A549 (cell line): ENCODE results near the gene PCNX2. TPM values are rescaled to one million over a fixed set of nuclear protein-coding genes. Genes with fewer than 3 reads are reported as not detected.

Experiments used
- ATAC-seq, 2 experiments: fragments of 200-7000 bp in 1 of 2; fragments of >200 bp in 1 of 2; cut with Nextera tagmentation in 1 of 2; cut with Tn5 transposase in 1 of 2; 3 replicates each; pipeline versions ENCODE4 v1.8.0 to v1.9.1; 2018 to 2020; ENCODE audit warnings: mild to moderate bottlenecking in 1 of 2, moderate library complexity in 1 of 2
- CTCF ChIA-PET: fragments of 300-600 bp; sonication (Branson Sonifier 250); formaldehyde crosslinking; extraction: SDS; loops from one replicate; lab custom pipeline; 2021; ENCODE audit warnings: antibody characterized with exemption, inconsistent platforms; lab: Yijun Ruan, JAX
- POLR2A ChIA-PET: fragments of 350-600 bp; formaldehyde crosslinking; extraction: SDS; loops from one replicate; lab custom pipeline; 2021; ENCODE audit warnings: antibody characterized with exemption, inconsistent platforms; lab: Yijun Ruan, JAX
- DNase-seq, 2 experiments: peaks; one replicate each; pipeline versions ENCODE4 v3.0.0 to v3.0.0-alpha.2; 2011 to 2016; ENCODE audit warnings: low read depth in 1 of 2, low spot score in 1 of 2
- FAIRE-seq: peaks from 2 replicates; lab custom pipeline; 2011; peaks lifted over from hg19 to GRCh38; lab: Jason Lieb, UNC
- H3K27ac ChIP-seq, 2 experiments: fragments of >200 bp; sonication (Bioruptor Twin); formaldehyde crosslinking; 3 replicates each; pipeline ENCODE4 v1.5.1; 2016 to 2017
- H3K4me1 ChIP-seq: fragments of >200 bp; sonication (Bioruptor Twin); formaldehyde crosslinking; 3 replicates; pipeline ENCODE4 v1.6.1; 2016
- H3K4me2 ChIP-seq: fragments of >200 bp; sonication (Bioruptor Twin); formaldehyde crosslinking; 3 replicates; pipeline ENCODE4 v1.6.1; 2016
- H3K4me3 ChIP-seq: fragments of >200 bp; sonication (Bioruptor Twin); formaldehyde crosslinking; 3 replicates; pipeline ENCODE4 v1.5.1; 2016
- H3K9me3 ChIP-seq: fragments of >200 bp; sonication (Bioruptor Twin); formaldehyde crosslinking; 3 replicates; pipeline ENCODE4 v1.6.1; 2016
- ATOH8 ChIP-seq: fragments of 250-450 bp; sonication (Bioruptor Pico); IDR thresholded peaks from 2 replicates; pipeline ENCODE4 v1.5.0; 2020; ENCODE audit warnings: low read depth, mild to moderate bottlenecking, moderate library complexity
- CBX2 ChIP-seq: fragments of 200-600 bp; sonication (generic); IDR thresholded peaks from 2 replicates; pipeline ENCODE4 v1.6.1; 2016; ENCODE audit warnings: low read depth, mild to moderate bottlenecking, borderline replicate concordance
- CBX8 ChIP-seq: fragments of 200-600 bp; sonication (generic); IDR thresholded peaks from 2 replicates; pipeline ENCODE4 v1.6.1; 2016
- CEBPB ChIP-seq, 2 experiments: fragments of >200 bp in 1 of 2; sonication (Bioruptor Twin) in 1 of 2; formaldehyde crosslinking in 1 of 2; IDR thresholded peaks; 2 replicates each; pipeline ENCODE4 v1.6.1; 2012 to 2016
- CHD2 ChIP-seq: fragments of 150-350 bp; IDR thresholded peaks from 2 replicates; pipeline ENCODE4 v1.6.1; 2014; ENCODE audit warnings: low read length; ENCODE audit not compliant: partially characterized antibody
- EHF ChIP-seq: fragments of 250-450 bp; sonication (Bioruptor Pico); IDR thresholded peaks from 2 replicates; pipeline ENCODE4 v1.5.0; 2020; ENCODE audit warnings: mild to moderate bottlenecking
- EHMT2 ChIP-seq: fragments of 200-600 bp; sonication (generic); IDR thresholded peaks from 2 replicates; pipeline ENCODE4 v1.6.1; 2016; ENCODE audit warnings: antibody characterized with exemption, low read depth, mild to moderate bottlenecking, moderate library complexity
- EP300 ChIP-seq, 2 experiments: fragments of >200 bp; sonication (Bioruptor Twin); formaldehyde crosslinking; IDR thresholded peaks; 2 replicates in 1 of 2; 3 replicates in 1 of 2; pipeline ENCODE4 v1.6.1; 2016 to 2017
- FOXS1 ChIP-seq: fragments of 250-450 bp; sonication (Bioruptor Pico); IDR thresholded peaks from 2 replicates; pipeline ENCODE4 v1.5.0; 2020; ENCODE audit warnings: mild to moderate bottlenecking, moderate library complexity
- HEYL ChIP-seq: fragments of 250-450 bp; sonication (Bioruptor Pico); IDR thresholded peaks from 2 replicates; pipeline ENCODE4 v1.8.0; 2021; ENCODE audit warnings: mild to moderate bottlenecking, moderate library complexity
- HOXB5 ChIP-seq: fragments of 250-450 bp; sonication (Bioruptor Pico); IDR thresholded peaks from 2 replicates; pipeline ENCODE4 v1.5.0; 2020; ENCODE audit warnings: mild to moderate bottlenecking, moderate library complexity
- NPAS2 ChIP-seq: fragments of 250-450 bp; sonication (Bioruptor Pico); IDR thresholded peaks from 2 replicates; pipeline ENCODE4 v1.8.0; 2022; ENCODE audit warnings: mild to moderate bottlenecking, moderate library complexity, borderline replicate concordance
- PBX3 ChIP-seq: IDR thresholded peaks from 2 replicates; pipeline ENCODE4 v1.6.1; 2012
- POLR2A ChIP-seq: IDR thresholded peaks from 2 replicates; pipeline ENCODE4 v1.6.1; 2012; ENCODE audit warnings: mild to moderate bottlenecking, low read length
- RAD21 ChIP-seq, 2 experiments: fragments of >200 bp in 1 of 2; sonication (Bioruptor Twin) in 1 of 2; formaldehyde crosslinking in 1 of 2; IDR thresholded peaks in 1 of 2; conservative IDR thresholded peaks in 1 of 2; 2 replicates in 1 of 2; 3 replicates in 1 of 2; pipeline ENCODE4 v1.6.1; 2012 to 2018; ENCODE audit warnings: inconsistent platforms in 1 of 2
- RARB ChIP-seq: fragments of 250-450 bp; sonication (Bioruptor Pico); IDR thresholded peaks from 2 replicates; pipeline ENCODE4 v1.8.0; 2021; ENCODE audit warnings: mild to moderate bottlenecking, moderate library complexity
- RNF2 ChIP-seq: fragments of 200-600 bp; sonication (generic); IDR thresholded peaks from 2 replicates; pipeline ENCODE4 v1.6.1; 2016; ENCODE audit warnings: low read depth, mild to moderate bottlenecking, antibody characterized with exemption, moderate library complexity, borderline replicate concordance
- SMC3 ChIP-seq: fragments of >200 bp; sonication (Bioruptor Twin); formaldehyde crosslinking; IDR thresholded peaks from 3 replicates; pipeline ENCODE4 v1.6.1; 2018; ENCODE audit warnings: inconsistent platforms
- SREBF2 ChIP-seq: fragments of 450-650 bp; IDR thresholded peaks from 2 replicates; pipeline ENCODE4 v1.6.1; 2014; ENCODE audit warnings: mild to moderate bottlenecking, moderate library complexity
- ZFP36 ChIP-seq: fragments of 450-650 bp; IDR thresholded peaks from 2 replicates; pipeline ENCODE4 v1.6.1; 2014; ENCODE audit warnings: borderline replicate concordance; ENCODE audit not compliant: partially characterized antibody
- WGBS: methylation state at CpG from one replicate; pipeline ENCODE4 v1.1.6; 2017; ENCODE audit errors: missing lambda C conversion rate; 5-methylcytosine and 5-hydroxymethylcytosine counted together
- polyA plus RNA-seq, 4 experiments: library from polyadenylated mRNA; depleted of rRNA in 3 of 4; stranded (reverse); fragments of >200 nt; fragmentation: RNase III in 1 of 4; extraction: RNeasy Plus Mini Kit Qiagen cat#74134 plus additional on column Dnase treatment in 1 of 4; gene quantifications; 2 replicates in 3 of 4; 3 replicates in 1 of 4; pipeline ENCODE4 v1.2.3, GENCODE V29; 2011 to 2017
- TF ChIP-seq, protein P1 (sequence below): fragments of 200-600 bp; sonication (generic); IDR thresholded peaks from 2 replicates; pipeline ENCODE4 v1.6.1; 2016; ENCODE audit warnings: antibody characterized with exemption, mild to moderate bottlenecking, moderate library complexity
- TF ChIP-seq, protein P2 (sequence below): fragments of >200 bp; sonication (Bioruptor Twin); formaldehyde crosslinking; IDR thresholded peaks from 3 replicates; pipeline ENCODE4 v1.5.1; 2016
- TF ChIP-seq, protein P3 (sequence below): fragments of 450-650 bp; IDR thresholded peaks from 2 replicates; pipeline ENCODE4 v1.6.1; 2014; ENCODE audit warnings: antibody characterized with exemption
- TF ChIP-seq, protein P4 (sequence below): fragments of 150-350 bp; IDR thresholded peaks from 2 replicates; pipeline ENCODE4 v1.6.1; 2014; ENCODE audit warnings: low read depth, mild to moderate bottlenecking, low read length
- TF ChIP-seq, protein P5 (sequence below): IDR thresholded peaks from 2 replicates; pipeline ENCODE4 v1.6.1; 2012; ENCODE audit warnings: low read depth, borderline replicate concordance

Gene PCNX2
- polyA plus RNA-seq, 2 of the 4 experiments (the other 2 are of a cell fraction): 8.8 to 27.2 TPM

DNA sequence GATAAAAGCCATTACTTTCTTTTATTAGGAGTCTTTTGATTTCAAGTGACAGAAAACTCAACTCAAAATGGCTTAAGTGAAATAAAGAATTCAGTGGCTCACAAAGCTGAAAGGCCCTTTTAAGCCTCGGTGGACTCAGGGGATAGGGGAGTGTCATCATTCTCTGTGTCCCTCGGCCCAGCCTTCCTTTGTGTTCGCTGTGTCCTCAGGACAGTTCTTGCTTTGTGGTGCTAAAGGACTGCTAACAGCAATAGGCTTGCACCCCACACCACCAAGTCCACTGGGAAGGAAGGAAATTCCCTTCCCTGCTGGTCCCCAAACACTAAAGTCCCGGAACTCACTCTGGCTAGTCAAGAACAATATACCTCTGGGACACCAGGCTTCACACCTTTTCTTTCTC, 216.0 kb downstream of the PCNX2 start:
- Histone ChIP-seq H3K27ac (no peak overlapping the region), H3K9me3 (no peaks in the 10 kb centered on the region), H3K4me3 (no peak overlapping the region), H3K4me1 (peaks cover 31% of the 10 kb centered on the region), H3K4me2 (no peak overlapping the region)
- ChIA-PET POLR2A (no interaction called here), CTCF (no interaction called here)
- DNase-seq (no peak), ATAC-seq (no peak), FAIRE-seq (no peak)
- WGBS: 82% methylated on average over 4 of the region's 4 CpGs
- TF ChIP-seq CEBPB (IDR thresholded peaks at IDR 0.05): no peak
- TF ChIP-seq, protein P1, sequence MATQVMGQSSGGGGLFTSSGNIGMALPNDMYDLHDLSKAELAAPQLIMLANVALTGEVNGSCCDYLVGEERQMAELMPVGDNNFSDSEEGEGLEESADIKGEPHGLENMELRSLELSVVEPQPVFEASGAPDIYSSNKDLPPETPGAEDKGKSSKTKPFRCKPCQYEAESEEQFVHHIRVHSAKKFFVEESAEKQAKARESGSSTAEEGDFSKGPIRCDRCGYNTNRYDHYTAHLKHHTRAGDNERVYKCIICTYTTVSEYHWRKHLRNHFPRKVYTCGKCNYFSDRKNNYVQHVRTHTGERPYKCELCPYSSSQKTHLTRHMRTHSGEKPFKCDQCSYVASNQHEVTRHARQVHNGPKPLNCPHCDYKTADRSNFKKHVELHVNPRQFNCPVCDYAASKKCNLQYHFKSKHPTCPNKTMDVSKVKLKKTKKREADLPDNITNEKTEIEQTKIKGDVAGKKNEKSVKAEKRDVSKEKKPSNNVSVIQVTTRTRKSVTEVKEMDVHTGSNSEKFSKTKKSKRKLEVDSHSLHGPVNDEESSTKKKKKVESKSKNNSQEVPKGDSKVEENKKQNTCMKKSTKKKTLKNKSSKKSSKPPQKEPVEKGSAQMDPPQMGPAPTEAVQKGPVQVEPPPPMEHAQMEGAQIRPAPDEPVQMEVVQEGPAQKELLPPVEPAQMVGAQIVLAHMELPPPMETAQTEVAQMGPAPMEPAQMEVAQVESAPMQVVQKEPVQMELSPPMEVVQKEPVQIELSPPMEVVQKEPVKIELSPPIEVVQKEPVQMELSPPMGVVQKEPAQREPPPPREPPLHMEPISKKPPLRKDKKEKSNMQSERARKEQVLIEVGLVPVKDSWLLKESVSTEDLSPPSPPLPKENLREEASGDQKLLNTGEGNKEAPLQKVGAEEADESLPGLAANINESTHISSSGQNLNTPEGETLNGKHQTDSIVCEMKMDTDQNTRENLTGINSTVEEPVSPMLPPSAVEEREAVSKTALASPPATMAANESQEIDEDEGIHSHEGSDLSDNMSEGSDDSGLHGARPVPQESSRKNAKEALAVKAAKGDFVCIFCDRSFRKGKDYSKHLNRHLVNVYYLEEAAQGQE: no peak
- no peak for TF ChIP-seq RAD21 (conservative IDR thresholded peaks at IDR 0.05 in 1 of 2, IDR thresholded peaks at IDR 0.05 in 1 of 2)
- TF ChIP-seq, protein P2, sequence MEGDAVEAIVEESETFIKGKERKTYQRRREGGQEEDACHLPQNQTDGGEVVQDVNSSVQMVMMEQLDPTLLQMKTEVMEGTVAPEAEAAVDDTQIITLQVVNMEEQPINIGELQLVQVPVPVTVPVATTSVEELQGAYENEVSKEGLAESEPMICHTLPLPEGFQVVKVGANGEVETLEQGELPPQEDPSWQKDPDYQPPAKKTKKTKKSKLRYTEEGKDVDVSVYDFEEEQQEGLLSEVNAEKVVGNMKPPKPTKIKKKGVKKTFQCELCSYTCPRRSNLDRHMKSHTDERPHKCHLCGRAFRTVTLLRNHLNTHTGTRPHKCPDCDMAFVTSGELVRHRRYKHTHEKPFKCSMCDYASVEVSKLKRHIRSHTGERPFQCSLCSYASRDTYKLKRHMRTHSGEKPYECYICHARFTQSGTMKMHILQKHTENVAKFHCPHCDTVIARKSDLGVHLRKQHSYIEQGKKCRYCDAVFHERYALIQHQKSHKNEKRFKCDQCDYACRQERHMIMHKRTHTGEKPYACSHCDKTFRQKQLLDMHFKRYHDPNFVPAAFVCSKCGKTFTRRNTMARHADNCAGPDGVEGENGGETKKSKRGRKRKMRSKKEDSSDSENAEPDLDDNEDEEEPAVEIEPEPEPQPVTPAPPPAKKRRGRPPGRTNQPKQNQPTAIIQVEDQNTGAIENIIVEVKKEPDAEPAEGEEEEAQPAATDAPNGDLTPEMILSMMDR: no peak
- TF ChIP-seq CHD2: no peak
- no peak for TF ChIP-seq RARB (CRISPR knock-in tag)
- no peak for TF ChIP-seq ZFP36
- TF ChIP-seq, protein P3, sequence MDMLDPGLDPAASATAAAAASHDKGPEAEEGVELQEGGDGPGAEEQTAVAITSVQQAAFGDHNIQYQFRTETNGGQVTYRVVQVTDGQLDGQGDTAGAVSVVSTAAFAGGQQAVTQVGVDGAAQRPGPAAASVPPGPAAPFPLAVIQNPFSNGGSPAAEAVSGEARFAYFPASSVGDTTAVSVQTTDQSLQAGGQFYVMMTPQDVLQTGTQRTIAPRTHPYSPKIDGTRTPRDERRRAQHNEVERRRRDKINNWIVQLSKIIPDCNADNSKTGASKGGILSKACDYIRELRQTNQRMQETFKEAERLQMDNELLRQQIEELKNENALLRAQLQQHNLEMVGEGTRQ: no peak
- no peak for TF ChIP-seq HOXB5 (CRISPR knock-in tag)
- no peak for TF ChIP-seq EHMT2
- no peak for TF ChIP-seq NPAS2 (CRISPR knock-in tag)
- TF ChIP-seq EHF (CRISPR knock-in tag): no peak
- TF ChIP-seq CBX8: no peak
- TF ChIP-seq ATOH8 (CRISPR knock-in tag): no peak
- TF ChIP-seq, protein P4, sequence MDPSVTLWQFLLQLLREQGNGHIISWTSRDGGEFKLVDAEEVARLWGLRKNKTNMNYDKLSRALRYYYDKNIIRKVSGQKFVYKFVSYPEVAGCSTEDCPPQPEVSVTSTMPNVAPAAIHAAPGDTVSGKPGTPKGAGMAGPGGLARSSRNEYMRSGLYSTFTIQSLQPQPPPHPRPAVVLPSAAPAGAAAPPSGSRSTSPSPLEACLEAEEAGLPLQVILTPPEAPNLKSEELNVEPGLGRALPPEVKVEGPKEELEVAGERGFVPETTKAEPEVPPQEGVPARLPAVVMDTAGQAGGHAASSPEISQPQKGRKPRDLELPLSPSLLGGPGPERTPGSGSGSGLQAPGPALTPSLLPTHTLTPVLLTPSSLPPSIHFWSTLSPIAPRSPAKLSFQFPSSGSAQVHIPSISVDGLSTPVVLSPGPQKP: no peak
- TF ChIP-seq, protein P5, sequence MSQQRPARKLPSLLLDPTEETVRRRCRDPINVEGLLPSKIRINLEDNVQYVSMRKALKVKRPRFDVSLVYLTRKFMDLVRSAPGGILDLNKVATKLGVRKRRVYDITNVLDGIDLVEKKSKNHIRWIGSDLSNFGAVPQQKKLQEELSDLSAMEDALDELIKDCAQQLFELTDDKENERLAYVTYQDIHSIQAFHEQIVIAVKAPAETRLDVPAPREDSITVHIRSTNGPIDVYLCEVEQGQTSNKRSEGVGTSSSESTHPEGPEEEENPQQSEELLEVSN: no peak

DNA sequence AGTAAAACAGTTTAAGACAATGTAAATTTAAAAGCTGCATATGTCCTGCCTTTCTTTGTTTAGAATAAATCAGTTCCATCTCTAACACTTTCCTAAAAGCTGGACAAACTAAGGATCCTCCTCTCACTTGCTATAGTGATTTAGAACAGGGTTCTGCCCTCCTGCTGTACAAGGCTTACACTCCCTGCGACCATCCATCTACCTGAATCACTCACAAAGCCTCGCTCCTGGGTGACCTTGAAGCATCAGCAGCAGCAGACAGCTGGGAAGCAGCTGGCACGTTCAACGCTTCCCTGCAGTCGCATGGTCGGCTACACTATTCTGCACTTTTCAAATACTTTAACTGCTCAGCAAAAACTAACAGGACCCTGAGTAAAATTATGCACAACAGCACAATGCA, 217.1 kb downstream of the PCNX2 start:
- DNase-seq (no peak), FAIRE-seq (no peak), ATAC-seq (no peak)
- ChIA-PET POLR2A (no interaction called here), CTCF (interaction anchor here (0.7 kb wide), 1 partner anchor 63 kb away, joined by 3 read pairs; no protein-coding TSS in a partner anchor)
- H3K9me3 ChIP-seq: peaks cover 8% of the 10 kb centered on the region
- no peak overlapping the region for H3K4me3 ChIP-seq
- no peak overlapping the region for H3K4me2 ChIP-seq
- peaks cover 32% of the 10 kb centered on the region for H3K4me1 ChIP-seq
- no peak overlapping the region for H3K27ac ChIP-seq
- WGBS: 91% methylated on average over 6 of the region's 6 CpGs
- TF ChIP-seq POLR2A: no peak
- TF ChIP-seq PBX3: no peak
- TF ChIP-seq SREBF2: no peak
- no peak for TF ChIP-seq SMC3
- TF ChIP-seq FOXS1 (CRISPR knock-in tag): no peak
- TF ChIP-seq, protein P5: no peak
- no peak for TF ChIP-seq RAD21 (conservative IDR thresholded peaks at IDR 0.05 in 1 of 2, IDR thresholded peaks at IDR 0.05 in 1 of 2)
- no peak for TF ChIP-seq EP300 (IDR thresholded peaks at IDR 0.05)
- TF ChIP-seq, protein P4: no peak
- TF ChIP-seq CBX2: no peak
- no peak for TF ChIP-seq HEYL
- no peak for TF ChIP-seq RNF2
